Measurements from ENCODE around the gene NAA80.

DNA sequence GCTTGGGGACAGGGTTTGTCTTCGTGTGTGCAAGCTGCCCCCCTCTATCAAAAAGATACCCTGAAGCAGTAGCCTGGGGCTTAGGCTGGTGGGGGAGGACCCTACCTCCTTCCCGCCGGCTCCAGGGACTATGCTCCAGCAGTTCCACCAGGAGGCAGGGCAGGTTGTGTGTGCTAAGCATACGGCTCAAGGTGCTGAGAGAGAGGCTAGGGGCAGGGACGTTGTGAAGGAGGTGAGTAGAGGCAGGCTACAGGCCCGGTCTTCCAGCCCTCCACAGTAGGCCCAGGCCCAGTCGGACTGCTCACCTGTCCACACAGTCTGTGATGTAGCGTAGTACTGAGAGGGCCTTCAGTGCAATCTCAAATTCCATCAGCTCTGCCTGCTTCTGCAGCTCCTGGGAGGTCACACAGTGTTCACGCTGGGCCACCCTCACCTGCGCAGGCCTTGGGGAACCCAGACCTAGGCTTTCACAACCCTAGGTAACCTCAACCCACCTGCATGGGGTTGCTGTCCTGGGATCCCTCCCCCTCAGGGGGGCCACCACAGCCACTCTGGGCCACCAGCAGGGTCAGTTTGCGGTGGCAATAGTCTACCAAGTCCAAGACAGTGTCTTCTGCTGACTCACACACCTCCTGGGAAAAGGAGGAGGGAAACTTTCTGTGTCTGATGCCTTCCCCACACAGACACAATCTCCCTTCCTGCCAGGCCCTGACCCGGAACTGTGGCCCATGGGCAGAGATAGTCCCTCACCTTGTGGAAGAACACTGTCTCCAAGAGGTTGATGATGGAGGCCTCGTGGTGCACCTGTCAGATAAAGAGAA, 43.8 kb upstream of the NAA80 start:
- TF ChIP-seq, protein P1, sequence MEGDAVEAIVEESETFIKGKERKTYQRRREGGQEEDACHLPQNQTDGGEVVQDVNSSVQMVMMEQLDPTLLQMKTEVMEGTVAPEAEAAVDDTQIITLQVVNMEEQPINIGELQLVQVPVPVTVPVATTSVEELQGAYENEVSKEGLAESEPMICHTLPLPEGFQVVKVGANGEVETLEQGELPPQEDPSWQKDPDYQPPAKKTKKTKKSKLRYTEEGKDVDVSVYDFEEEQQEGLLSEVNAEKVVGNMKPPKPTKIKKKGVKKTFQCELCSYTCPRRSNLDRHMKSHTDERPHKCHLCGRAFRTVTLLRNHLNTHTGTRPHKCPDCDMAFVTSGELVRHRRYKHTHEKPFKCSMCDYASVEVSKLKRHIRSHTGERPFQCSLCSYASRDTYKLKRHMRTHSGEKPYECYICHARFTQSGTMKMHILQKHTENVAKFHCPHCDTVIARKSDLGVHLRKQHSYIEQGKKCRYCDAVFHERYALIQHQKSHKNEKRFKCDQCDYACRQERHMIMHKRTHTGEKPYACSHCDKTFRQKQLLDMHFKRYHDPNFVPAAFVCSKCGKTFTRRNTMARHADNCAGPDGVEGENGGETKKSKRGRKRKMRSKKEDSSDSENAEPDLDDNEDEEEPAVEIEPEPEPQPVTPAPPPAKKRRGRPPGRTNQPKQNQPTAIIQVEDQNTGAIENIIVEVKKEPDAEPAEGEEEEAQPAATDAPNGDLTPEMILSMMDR (IDR thresholded peaks at IDR 0.05) = no peak
- TF ChIP-seq POLR2A (IDR thresholded peaks at IDR 0.05) = no peak

Measured in lower leg skin (tissue), 3 donors.